HEK293T (cell line): ENCODE measurements around the gene KLF2.
"Not testable (repeated sequence)": the region's sequence is repeated elsewhere in the genome, so short reads cannot be mapped to it uniquely, and the experiment has no call there.

Source experiments
- CTCF ChIA-PET: fragments of 350-600 bp; formaldehyde crosslinking; extraction: SDS; loops from one replicate; lab custom pipeline; 2021; ENCODE audit warnings: antibody characterized with exemption, inconsistent platforms; lab: Yijun Ruan, JAX
- POLR2A ChIA-PET: fragments of 350-600 bp; formaldehyde crosslinking; extraction: SDS; loops from one replicate; lab custom pipeline; 2020; ENCODE audit warnings: antibody characterized with exemption, inconsistent platforms; lab: Yijun Ruan, JAX
- DNase-seq: peaks from one replicate; pipeline ENCODE4 v3.0.0; 2012; ENCODE audit warnings: mixed read lengths; ENCODE audit errors: extremely low spot score
- ARNT ChIP-seq: fragments of 450-650 bp; IDR thresholded peaks from 2 replicates; pipeline ENCODE4 v1.6.1; 2017; ENCODE audit warnings: mild to moderate bottlenecking
- BHLHE40 ChIP-seq: fragments of 450-650 bp; IDR thresholded peaks from 2 replicates; pipeline ENCODE4 v1.6.1; 2016; ENCODE audit warnings: mild to moderate bottlenecking, moderate library complexity, borderline replicate concordance
- CTBP1 ChIP-seq: fragments of 450-650 bp; IDR thresholded peaks from 2 replicates; pipeline ENCODE4 v1.6.1; 2016; ENCODE audit warnings: borderline replicate concordance
- ELF4 ChIP-seq: fragments of 450-650 bp; IDR thresholded peaks from 2 replicates; pipeline ENCODE4 v1.6.1; 2017; ENCODE audit warnings: antibody characterized with exemption
- FOXA1 ChIP-seq: fragments of 450-650 bp; IDR thresholded peaks from 2 replicates; pipeline ENCODE4 v1.6.1; 2016; ENCODE audit warnings: mild to moderate bottlenecking
- FOXK2 ChIP-seq: fragments of 450-650 bp; IDR thresholded peaks from 2 replicates; pipeline ENCODE4 v1.6.1; 2016; ENCODE audit warnings: mild to moderate bottlenecking
- FOXM1 ChIP-seq: fragments of 450-650 bp; IDR thresholded peaks from 2 replicates; pipeline ENCODE4 v1.6.1; 2017; ENCODE audit warnings: mild to moderate bottlenecking, borderline replicate concordance
- HDGF ChIP-seq: fragments of 450-650 bp; IDR thresholded peaks from 2 replicates; pipeline ENCODE4 v1.6.1; 2017; ENCODE audit warnings: antibody characterized with exemption, borderline replicate concordance
- L3MBTL2 ChIP-seq: fragments of 450-650 bp; conservative IDR thresholded peaks from 2 replicates; pipeline ENCODE4 v1.6.1; 2016; ENCODE audit warnings: mild to moderate bottlenecking
- LEF1 ChIP-seq: fragments of 450-650 bp; IDR thresholded peaks from 2 replicates; pipeline ENCODE4 v1.6.1; 2017; ENCODE audit warnings: mild to moderate bottlenecking, borderline replicate concordance
- NFRKB ChIP-seq: fragments of 450-650 bp; IDR thresholded peaks from 2 replicates; pipeline ENCODE4 v1.6.1; 2016; ENCODE audit warnings: mild to moderate bottlenecking, moderate library complexity
- PKNOX1 ChIP-seq: fragments of 450-650 bp; IDR thresholded peaks from 2 replicates; pipeline ENCODE4 v1.6.1; 2016
- SP1 ChIP-seq: fragments of 450-650 bp; IDR thresholded peaks from 2 replicates; pipeline ENCODE4 v1.6.1; 2017
- SUZ12 ChIP-seq: fragments of 450-650 bp; IDR thresholded peaks from 2 replicates; pipeline ENCODE4 v1.6.1; 2016; ENCODE audit warnings: mild to moderate bottlenecking
- TARDBP ChIP-seq: fragments of 450-650 bp; IDR thresholded peaks from 2 replicates; pipeline ENCODE4 v1.6.1; 2016
- ZNF384 ChIP-seq: fragments of 450-650 bp; IDR thresholded peaks from 2 replicates; pipeline ENCODE4 v1.6.1; 2016

Gene KLF2

DNA sequence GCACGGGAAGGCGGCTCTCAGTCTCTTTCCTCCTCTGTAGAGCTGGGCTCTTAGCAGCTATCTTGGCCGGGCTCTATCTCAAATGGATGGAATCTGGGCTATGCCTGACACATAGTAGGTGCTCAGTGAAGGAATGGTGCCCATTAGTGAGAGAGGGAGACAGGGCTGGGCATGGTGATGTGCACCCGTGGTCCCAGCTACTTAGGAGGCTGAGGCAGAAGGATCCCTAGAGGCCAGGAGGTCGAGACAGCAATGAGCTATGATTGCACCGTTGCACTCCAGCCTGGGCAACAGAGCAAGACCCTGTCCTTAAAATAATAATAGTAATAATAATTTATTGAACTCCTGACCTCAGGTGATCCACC lies 14.7 kb downstream of the KLF2 start:
- CTCF ChIA-PET, result no interaction called here
- TF ChIP-seq ARNT (no peak), CTBP1 (no peak), FOXA1 (no peak), PKNOX1 (no peak), FOXM1 (no peak), NFRKB (no peak), ELF4 (no peak), ZNF384 (no peak), TARDBP (no peak), L3MBTL2 (no peak), SP1 (no peak)
- no peak for DNase-seq
- POLR2A ChIA-PET, result interaction anchor here (1.2 kb wide), 1 partner anchor 15 kb away, joined by 3 read pairs; the partner anchor contains the start of gene KLF2

DNA sequence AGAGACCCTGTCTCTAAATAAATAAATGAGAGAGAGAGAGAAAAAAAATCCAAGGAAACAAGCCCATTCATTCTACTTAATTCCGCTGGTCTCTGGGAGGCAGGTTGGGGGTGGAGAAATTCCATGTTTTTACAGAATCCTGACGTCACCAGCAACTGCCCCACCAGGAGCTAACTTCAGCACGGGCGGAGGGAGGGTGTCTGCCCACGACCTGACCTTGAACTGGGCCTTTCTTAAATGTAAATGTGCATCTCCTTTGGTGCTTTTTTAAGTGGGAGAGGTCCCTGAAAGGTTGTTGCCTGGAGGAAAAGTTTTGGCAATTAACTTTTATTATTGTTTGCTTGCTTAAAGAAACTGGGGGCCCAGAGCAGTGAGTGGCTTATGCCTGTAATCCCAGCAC lies 15.5 kb downstream of the KLF2 start:
- no peak for DNase-seq
- ChIA-PET CTCF (no interaction called here), POLR2A (interaction anchor here (1.0 kb wide), 1 partner anchor 9 kb away, joined by 3 read pairs; no protein-coding TSS in a partner anchor)
- TF ChIP-seq TARDBP (no peak), SUZ12 (no peak), FOXM1 (no peak), SP1 (no peak), NFRKB (no peak), ZNF384 (no peak), HDGF (no peak), ELF4 (no peak), ARNT (no peak), LEF1 (no peak), PKNOX1 (no peak)

DNA sequence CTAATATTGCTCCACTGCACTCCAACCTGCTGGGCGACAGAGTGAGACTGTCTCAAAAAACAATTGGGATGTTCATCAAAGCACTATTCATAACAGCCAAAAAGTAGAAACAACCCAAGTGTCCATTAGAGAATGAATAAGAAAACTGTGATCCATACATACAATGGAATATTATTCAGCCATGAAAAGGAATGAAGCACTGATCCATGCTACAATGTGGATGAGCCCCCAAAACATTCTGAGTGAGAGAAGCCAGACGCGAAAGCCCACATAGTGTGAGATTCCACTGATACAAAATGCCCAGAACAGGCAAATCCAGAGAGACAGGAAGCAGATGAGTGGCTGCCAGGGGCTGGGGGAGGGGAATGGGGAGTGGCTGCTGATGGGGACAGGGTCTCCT lies 16.0 kb downstream of the KLF2 start:
- no peak for TF ChIP-seq PKNOX1
- POLR2A ChIA-PET, result interaction anchor here (1.0 kb wide), 1 partner anchor 10 kb away, joined by 3 read pairs; no protein-coding TSS in a partner anchor
- no peak for DNase-seq
- CTCF ChIA-PET, result interaction anchor here (0.7 kb wide), 1 partner anchor 17 kb away, joined by 5 read pairs; no protein-coding TSS in a partner anchor

DNA sequence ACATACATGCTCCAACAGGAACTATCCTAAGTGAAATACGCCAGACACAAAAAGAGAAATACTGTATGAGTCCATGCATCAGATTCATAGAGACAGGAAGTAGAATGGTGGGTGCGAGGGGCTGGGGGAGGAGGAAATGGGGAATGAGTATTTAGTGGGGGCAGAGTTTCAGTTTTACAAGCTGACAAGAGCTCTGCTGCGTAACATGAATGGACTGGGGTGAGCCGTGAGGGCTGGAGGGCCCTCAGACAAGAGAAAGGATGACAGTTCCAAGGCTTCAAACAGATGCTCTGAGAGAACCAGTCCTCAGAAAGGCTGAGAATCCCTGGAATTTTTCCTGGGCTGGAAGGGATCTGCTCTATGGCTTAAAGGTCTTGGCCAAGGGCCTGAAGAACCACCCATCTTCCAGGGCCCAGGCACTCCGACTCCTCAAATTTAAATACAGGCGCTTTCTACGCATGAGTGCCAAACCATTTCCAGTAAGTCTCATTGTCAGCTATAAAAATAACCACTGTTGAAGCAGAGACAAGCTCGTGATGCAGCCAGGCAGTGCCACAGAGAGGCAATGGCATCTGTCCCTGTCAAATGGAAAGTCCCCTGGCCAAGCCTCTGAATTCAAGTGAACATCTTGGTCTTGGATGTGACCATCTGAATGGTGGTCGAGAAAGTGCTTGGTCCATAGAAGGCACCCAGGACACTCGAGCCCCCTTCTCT lies 17.5 kb downstream of the KLF2 start:
- POLR2A ChIA-PET, result interaction anchor here (0.5 kb wide), 1 partner anchor 14 kb away, joined by 3 read pairs; no protein-coding TSS in a partner anchor
- CTCF ChIA-PET, result no interaction called here
- TF ChIP-seq PKNOX1 (no peak), FOXK2 (no peak), ZNF384 (no peak), FOXA1 (no peak), SUZ12 (no peak), L3MBTL2 (no peak), TARDBP (no peak), NFRKB (no peak), SP1 (no peak), ARNT (no peak), LEF1 (no peak)
- no peak for DNase-seq

GRCh38 chr19:16343156-16343555 lies 18.5 kb downstream of the KLF2 start:
- POLR2A ChIA-PET, result no interaction called here
- DNase-seq, result no peak
- CTCF ChIA-PET, result no interaction called here
- TF ChIP-seq L3MBTL2, result no peak
- TF ChIP-seq ELF4, result no peak
- TF ChIP-seq CTBP1, result no peak
- TF ChIP-seq BHLHE40, result no peak
- TF ChIP-seq NFRKB, result no peak
- no peak for TF ChIP-seq LEF1
- no peak for TF ChIP-seq FOXK2
- TF ChIP-seq ARNT, result no peak
- TF ChIP-seq HDGF, result no peak
- no peak for TF ChIP-seq PKNOX1
- no peak for TF ChIP-seq SP1

DNA sequence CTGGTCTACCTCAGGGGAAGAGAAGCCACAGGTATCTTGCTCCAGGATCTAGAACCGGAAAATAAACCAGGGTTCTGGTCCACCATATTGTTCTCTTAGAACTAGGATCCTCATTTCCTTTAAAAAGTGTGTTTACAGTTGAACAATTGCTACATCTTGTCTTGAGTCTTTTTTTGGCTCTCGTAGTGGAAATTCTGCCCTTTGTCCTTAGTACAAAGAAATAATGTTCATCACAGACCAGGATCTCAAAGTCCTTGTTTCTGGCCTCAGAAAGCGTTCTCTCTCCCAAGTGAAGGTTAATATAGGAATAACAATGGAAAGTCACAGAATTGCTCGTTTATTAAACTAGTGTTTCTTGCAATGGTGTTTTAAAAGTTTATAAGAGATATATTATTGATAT lies 20.8 kb downstream of the KLF2 start:
- CTCF ChIA-PET, result no interaction called here
- TF ChIP-seq CTBP1 (no peak), FOXM1 (no peak), LEF1 (no peak), SUZ12 (no peak), FOXA1 (no peak), TARDBP (no peak), ELF4 (no peak), PKNOX1 (no peak), ZNF384 (no peak), FOXK2 (no peak), NFRKB (no peak)
- no peak for DNase-seq
- POLR2A ChIA-PET, result no interaction called here

DNA sequence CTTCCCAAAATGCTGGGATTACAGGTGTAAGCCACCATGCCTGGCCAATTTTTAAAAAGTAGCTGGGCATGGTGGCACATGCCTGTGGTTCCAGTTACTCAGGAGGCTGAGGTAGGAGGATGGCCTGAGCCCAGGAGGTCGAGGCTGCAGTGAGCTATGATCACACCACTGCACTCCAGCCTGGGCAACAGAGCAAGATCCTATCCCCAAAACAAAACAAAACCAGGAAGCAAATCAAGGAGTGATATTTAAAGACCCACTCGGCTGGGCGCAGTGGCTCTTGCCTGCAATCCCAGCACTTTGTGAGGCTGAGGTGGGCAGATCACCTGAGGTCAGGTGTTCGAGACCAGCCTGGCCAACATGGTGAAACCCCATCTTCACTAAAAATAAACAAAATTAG lies 22.5 kb downstream of the KLF2 start:
- DNase-seq, CTCF ChIA-PET, POLR2A ChIA-PET: not testable (repeated sequence)
